ENCODE measurements around the gene ITIH2.

- TF ChIP-seq, protein P1, sequence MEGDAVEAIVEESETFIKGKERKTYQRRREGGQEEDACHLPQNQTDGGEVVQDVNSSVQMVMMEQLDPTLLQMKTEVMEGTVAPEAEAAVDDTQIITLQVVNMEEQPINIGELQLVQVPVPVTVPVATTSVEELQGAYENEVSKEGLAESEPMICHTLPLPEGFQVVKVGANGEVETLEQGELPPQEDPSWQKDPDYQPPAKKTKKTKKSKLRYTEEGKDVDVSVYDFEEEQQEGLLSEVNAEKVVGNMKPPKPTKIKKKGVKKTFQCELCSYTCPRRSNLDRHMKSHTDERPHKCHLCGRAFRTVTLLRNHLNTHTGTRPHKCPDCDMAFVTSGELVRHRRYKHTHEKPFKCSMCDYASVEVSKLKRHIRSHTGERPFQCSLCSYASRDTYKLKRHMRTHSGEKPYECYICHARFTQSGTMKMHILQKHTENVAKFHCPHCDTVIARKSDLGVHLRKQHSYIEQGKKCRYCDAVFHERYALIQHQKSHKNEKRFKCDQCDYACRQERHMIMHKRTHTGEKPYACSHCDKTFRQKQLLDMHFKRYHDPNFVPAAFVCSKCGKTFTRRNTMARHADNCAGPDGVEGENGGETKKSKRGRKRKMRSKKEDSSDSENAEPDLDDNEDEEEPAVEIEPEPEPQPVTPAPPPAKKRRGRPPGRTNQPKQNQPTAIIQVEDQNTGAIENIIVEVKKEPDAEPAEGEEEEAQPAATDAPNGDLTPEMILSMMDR (conservative IDR thresholded peaks at IDR 0.05; ENCODE audit: low read depth, low read length) = no peak
- TF ChIP-seq EZH2phosphoT487 (IDR thresholded peaks at IDR 0.05; ENCODE audit: borderline replicate concordance, low read length) = no peak
- TF ChIP-seq EZH2 (IDR thresholded peaks at IDR 0.05; ENCODE audit: low read length, unreplicated experiment) = no peak
Observed at GRCh38 chr10:7705341-7705740, 2.2 kb downstream of the ITIH2 start.

Data from PC-3 (cell line).